Erythroblast (primary cell): ENCODE measurements around the gene CERS2.

ENCODE experiments used
- GATA1 ChIP-seq: IDR thresholded peaks from 2 replicates; pipeline ENCODE4 v1.6.1; 2011; ENCODE audit warnings: low read depth, mild to moderate bottlenecking, control low read depth, low read length, moderate library complexity
- POLR2A ChIP-seq: IDR thresholded peaks from 2 replicates; pipeline ENCODE4 v1.6.1; 2011; ENCODE audit warnings: mild to moderate bottlenecking, low read length

DNA sequence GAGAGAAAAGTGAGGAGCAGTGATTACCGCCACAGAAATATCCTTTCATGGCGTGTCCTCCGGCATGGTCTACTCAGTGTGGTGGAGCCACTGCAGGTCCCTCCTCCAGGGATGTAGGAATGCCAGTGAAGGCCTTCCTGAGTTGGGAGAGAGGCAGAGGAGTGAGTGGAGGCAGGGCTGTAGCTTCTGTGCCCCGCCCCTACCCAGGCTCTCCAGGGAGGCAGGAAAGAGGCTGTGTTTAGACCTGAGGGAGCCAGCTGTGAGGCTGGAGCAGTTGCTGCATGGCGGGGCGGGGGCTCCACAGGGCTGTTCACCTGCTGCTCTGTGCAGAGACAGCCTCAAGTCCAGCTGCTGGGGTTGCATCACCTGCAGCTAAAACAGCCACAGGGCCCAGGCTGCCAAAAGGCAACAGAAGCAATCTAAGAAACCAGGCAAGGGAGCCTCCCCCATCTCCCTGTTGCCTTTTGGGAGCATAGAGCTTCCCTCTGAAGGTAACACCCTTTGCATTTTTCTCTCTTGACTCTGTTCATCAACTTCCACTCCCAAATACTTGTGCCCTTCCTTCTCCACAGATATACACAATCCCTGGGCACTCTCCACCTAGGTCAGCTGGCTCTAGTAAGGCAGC lies 6.7 kb upstream of the CERS2 start:
- no peak for TF ChIP-seq POLR2A
- no peak for TF ChIP-seq GATA1
